Right lung (tissue), 5 donors: ENCODE results near the gene SLC23A2. TPM values are rescaled to one million over a fixed set of nuclear protein-coding genes. Genes with fewer than 3 reads are reported as not detected.
"Not testable (repeated sequence)": the region's sequence is repeated elsewhere in the genome, so short reads cannot be mapped to it uniquely, and the experiment has no call there.

Experiments used
- DNase-seq, 2 donors: peaks; one replicate each; pipeline ENCODE4 v3.0.0-alpha.2; 2013
- polyA plus RNA-seq, 5 donors: library from polyadenylated mRNA; unstranded; fragments of 120-200 nt; gene quantifications; one replicate each; pipeline versions ENCODE4 v1.2.1 to v1.2.3, GENCODE V29; 2013; ENCODE audit warnings: inconsistent platforms in 1 of 5, low replicate concordance in 1 of 5; ENCODE audit not compliant: insufficient read length in 5 of 5, insufficient read depth in 1 of 5

SLC23A2 gene
- polyA plus RNA-seq, 5 donors: 19.7 to 27.4 (median 23.6) TPM

GRCh38 chr20:4853004-4853403, 148.3 kb downstream of the SLC23A2 start:
- no peak for DNase-seq

- DNase-seq: no peak
These were observed 150.3 kb downstream of the SLC23A2 start for GRCh38 chr20:4850960-4851359.

- not testable (repeated sequence) for DNase-seq
These were observed 152.5 kb downstream of the SLC23A2 start for GRCh38 chr20:4848829-4849228.

GRCh38 chr20:4848041-4848440, 153.3 kb downstream of the SLC23A2 start:
- no peak for DNase-seq

GRCh38 chr20:4846821-4847220, 154.5 kb downstream of the SLC23A2 start:
- no peak for DNase-seq

GRCh38 chr20:4844751-4845465, 156.4 kb downstream of the SLC23A2 start:
- no peak for DNase-seq

- no peak for DNase-seq
These were observed 157.0 kb downstream of the SLC23A2 start for GRCh38 chr20:4844325-4844724.

GRCh38 chr20:4840801-4841200, 160.5 kb downstream of the SLC23A2 start:
- no peak for DNase-seq

GRCh38 chr20:4838526-4838925, 162.8 kb downstream of the SLC23A2 start:
- DNase-seq: no peak

- no peak for DNase-seq
These were observed 163.6 kb downstream of the SLC23A2 start for GRCh38 chr20:4837760-4838159.

- no peak for DNase-seq
These were observed 164.4 kb downstream of the SLC23A2 start for GRCh38 chr20:4836935-4837334.

- DNase-seq: no peak
These were observed 164.8 kb downstream of the SLC23A2 start for GRCh38 chr20:4836473-4836872.

- DNase-seq: peak; percentile 92 to 94
These were observed 165.8 kb downstream of the SLC23A2 start for GRCh38 chr20:4835244-4836177.

GRCh38 chr20:4833074-4833728, 168.1 kb downstream of the SLC23A2 start:
- no peak for DNase-seq

- DNase-seq: no peak
These were observed 168.8 kb downstream of the SLC23A2 start for GRCh38 chr20:4832469-4832868.

GRCh38 chr20:4830696-4831095, 170.6 kb downstream of the SLC23A2 start:
- DNase-seq: no peak

GRCh38 chr20:4830259-4830658, 171.1 kb downstream of the SLC23A2 start:
- no peak for DNase-seq

GRCh38 chr20:4829514-4830215, 171.6 kb downstream of the SLC23A2 start:
- DNase-seq: no peak

GRCh38 chr20:4828830-4829513, 172.3 kb downstream of the SLC23A2 start:
- DNase-seq: no peak

- DNase-seq: no peak
These were observed 179.7 kb downstream of the SLC23A2 start for GRCh38 chr20:4821590-4821989.
